WTC11 (cell line): ENCODE data around the gene ANKRD49. TPM values are rescaled to one million over a fixed set of nuclear protein-coding genes. Genes with fewer than 3 reads are reported as not detected.

Experiments
- HMGA2 ChIP-seq: fragments of 250-450 bp; sonication (Bioruptor Pico); IDR thresholded peaks from 2 replicates; pipeline ENCODE4 v1.4.0; 2021; ENCODE audit warnings: mild to moderate bottlenecking, moderate library complexity
- MXD4 ChIP-seq: fragments of 250-450 bp; sonication (Bioruptor Pico); IDR thresholded peaks from 2 replicates; pipeline ENCODE4 v1.8.0; 2021; ENCODE audit warnings: mild to moderate bottlenecking, moderate library complexity, borderline replicate concordance
- PREB ChIP-seq: sonication (generic); formaldehyde crosslinking; IDR thresholded peaks from 2 replicates; pipeline ENCODE4 v1.8.1; 2022; ENCODE audit warnings: mild to moderate bottlenecking, missing genetic modification reagents, moderate library complexity, borderline replicate concordance
- RELA ChIP-seq: sonication (generic); formaldehyde crosslinking; IDR thresholded peaks from 2 replicates; pipeline ENCODE4 v1.8.1; 2022; ENCODE audit warnings: missing genetic modification reagents, mild to moderate bottlenecking, borderline replicate concordance
- ZNF219 ChIP-seq: sonication (generic); formaldehyde crosslinking; IDR thresholded peaks from 2 replicates; pipeline ENCODE4 v1.8.0; 2023; ENCODE audit warnings: missing genetic modification reagents, mild to moderate bottlenecking, borderline replicate concordance
- ZNF396 ChIP-seq: fragments of 250-450 bp; sonication (Bioruptor Pico); IDR thresholded peaks from 2 replicates; pipeline ENCODE4 v1.8.0; 2021; ENCODE audit warnings: mild to moderate bottlenecking, moderate library complexity, borderline replicate concordance
- ZNF425 ChIP-seq: fragments of 250-450 bp; sonication (Bioruptor Pico); conservative IDR thresholded peaks from 2 replicates; pipeline ENCODE4 v1.9.0; 2021; ENCODE audit warnings: mild to moderate bottlenecking
- microRNA-seq: library from miRNA; unstranded; fragments of <30 nt; microRNA quantifications from one replicate; pipeline ENCODE4 v1.2.0, GENCODE V29; 2022; ENCODE audit warnings: borderline number of aligned reads
- total RNA-seq: library from RNA; stranded (reverse); gene quantifications from 3 replicates; pipeline ENCODE4 v1.2.3, GENCODE V29; 2021

The ANKRD49 gene
- total RNA-seq, 1 experiment from 2014 or later, result 9.5 TPM

GRCh38 chr11:94549146-94549545 is 55.4 kb downstream of the ANKRD49 start (continued):
- TF ChIP-seq ZNF425 (CRISPR knock-in tag), result no peak
- no peak for TF ChIP-seq PREB (CRISPR knock-in tag)
- TF ChIP-seq ZNF396 (CRISPR knock-in tag), result no peak
- TF ChIP-seq MXD4, result no peak
- TF ChIP-seq ZNF219, result no peak
- no peak for TF ChIP-seq RELA (CRISPR knock-in tag)
- no peak for TF ChIP-seq HMGA2 (CRISPR knock-in tag)

Small RNAs within 50 kb of the gene (microRNA-seq; reads per million reads assigned to microRNA genes)
- 4.2 reads per million, percentile 9 among the genes with 10 or more reads in this experiment for gene MIR548L

Other genes starting within 250 kb of the ANKRD49 start
- not detected in 3 replicates for gene IZUMO1R, start 189.4 kb upstream of the ANKRD49 start, total RNA-seq
- gene GPR83, start 92.6 kb upstream of the ANKRD49 start, total RNA-seq, result 0.23 to 0.48 TPM (median 0.42 TPM) in 3 replicates
- gene MRE11, start 140 bp upstream of the ANKRD49 start, total RNA-seq, result 34.3 to 38.2 TPM (median 37.8 TPM) in 3 replicates
- gene C11orf97, start 18.5 kb downstream of the ANKRD49 start, total RNA-seq, result not detected in 3 replicates
- 5.1 to 7.7 TPM (median 5.5 TPM) in 3 replicates for gene FUT4, start 49.9 kb downstream of the ANKRD49 start, total RNA-seq
- gene PIWIL4, start 73.4 kb downstream of the ANKRD49 start, total RNA-seq, result 0.33 to 0.66 TPM (median 0.62 TPM) in 3 replicates